Glutamatergic neuron (in vitro differentiated cells): ENCODE measurements around the gene FAM83G. TPM values are rescaled to one million over a fixed set of nuclear protein-coding genes. Genes with fewer than 3 reads are reported as not detected.
A peak's percentile ranks its signal among the peaks of the same experiment; 100 is the strongest.
"Not testable (repeated sequence)": the region's sequence is repeated elsewhere in the genome, so short reads cannot be mapped to it uniquely, and the experiment has no call there.

Experiments used
- DNase-seq: peaks from one replicate; pipeline ENCODE4 v3.0.0; 2022
- H3K27ac Mint-ChIP-seq: one replicate; pipeline ENCODE4 v1.8.0; 2020; ENCODE audit warnings: mild to moderate bottlenecking, mixed read lengths, inconsistent platforms; ENCODE audit not compliant: unreplicated experiment
- H3K27me3 Mint-ChIP-seq: one replicate; pipeline ENCODE4 v1.8.0; 2020; ENCODE audit warnings: mild to moderate bottlenecking, moderate library complexity, mixed read lengths, inconsistent platforms; ENCODE audit not compliant: unreplicated experiment
- H3K36me3 Mint-ChIP-seq: one replicate; pipeline ENCODE4 v1.8.0; 2020; ENCODE audit warnings: mild to moderate bottlenecking, mixed read lengths, inconsistent platforms; ENCODE audit not compliant: unreplicated experiment
- H3K4me1 Mint-ChIP-seq: one replicate; pipeline ENCODE4 v1.8.0; 2020; ENCODE audit warnings: mild to moderate bottlenecking, low read depth, mixed read lengths, inconsistent platforms; ENCODE audit not compliant: unreplicated experiment
- H3K4me3 Mint-ChIP-seq: one replicate; pipeline ENCODE4 v1.8.0; 2020; ENCODE audit warnings: mild to moderate bottlenecking, mixed read lengths, inconsistent platforms; ENCODE audit not compliant: unreplicated experiment
- H3K9me3 Mint-ChIP-seq: one replicate; pipeline ENCODE4 v1.8.0; 2020; ENCODE audit warnings: mild to moderate bottlenecking, moderate library complexity, mixed read lengths, inconsistent platforms; ENCODE audit not compliant: unreplicated experiment
- CTCF ChIP-seq: fragments of 200-600 bp; sonication (generic); IDR thresholded peaks from one replicate; pipeline ENCODE4 v1.5.0; 2021; ENCODE audit not compliant: partially characterized antibody, unreplicated experiment
- total RNA-seq: library from RNA; stranded (reverse); fragmentation: NEBNext Ultra II Directional; extraction: Animal tissue kit (Norgen Biotek cat#: 25700); gene quantifications from one replicate; pipeline ENCODE4 v1.2.1, GENCODE V29; 2021; ENCODE audit not compliant: unreplicated experiment

FAM83G gene
- total RNA-seq, 1 donor from 2014 or later: 2.0 TPM

GRCh38 chr17:19038007-19038406 is 33.4 kb upstream of the FAM83G start:
- not testable (repeated sequence) for H3K9me3 Mint-ChIP-seq, H3K4me1 Mint-ChIP-seq, H3K4me3 Mint-ChIP-seq, H3K27me3 Mint-ChIP-seq, H3K36me3 Mint-ChIP-seq, DNase-seq, H3K27ac Mint-ChIP-seq

- not testable (repeated sequence) for H3K4me1 Mint-ChIP-seq, H3K4me3 Mint-ChIP-seq, DNase-seq, H3K36me3 Mint-ChIP-seq, H3K27me3 Mint-ChIP-seq, H3K9me3 Mint-ChIP-seq, H3K27ac Mint-ChIP-seq
These were observed 33.0 kb upstream of the FAM83G start for GRCh38 chr17:19037547-19037946.

- not testable (repeated sequence) for H3K4me3 Mint-ChIP-seq, H3K27ac Mint-ChIP-seq, H3K9me3 Mint-ChIP-seq, H3K4me1 Mint-ChIP-seq, DNase-seq, H3K36me3 Mint-ChIP-seq, H3K27me3 Mint-ChIP-seq
These were observed 31.6 kb upstream of the FAM83G start for GRCh38 chr17:19036186-19036585.

GRCh38 chr17:19032377-19032988 is 27.9 kb upstream of the FAM83G start:
- not testable (repeated sequence) for H3K4me1 Mint-ChIP-seq, H3K27ac Mint-ChIP-seq, H3K36me3 Mint-ChIP-seq, H3K27me3 Mint-ChIP-seq, DNase-seq, H3K9me3 Mint-ChIP-seq, H3K4me3 Mint-ChIP-seq

GRCh38 chr17:19031729-19032128 is 27.2 kb upstream of the FAM83G start:
- not testable (repeated sequence) for H3K4me3 Mint-ChIP-seq, H3K27ac Mint-ChIP-seq, H3K36me3 Mint-ChIP-seq, H3K4me1 Mint-ChIP-seq, H3K9me3 Mint-ChIP-seq, H3K27me3 Mint-ChIP-seq
- peak; percentile 47 for TF ChIP-seq CTCF
- peak; percentile 92 for DNase-seq

DNA sequence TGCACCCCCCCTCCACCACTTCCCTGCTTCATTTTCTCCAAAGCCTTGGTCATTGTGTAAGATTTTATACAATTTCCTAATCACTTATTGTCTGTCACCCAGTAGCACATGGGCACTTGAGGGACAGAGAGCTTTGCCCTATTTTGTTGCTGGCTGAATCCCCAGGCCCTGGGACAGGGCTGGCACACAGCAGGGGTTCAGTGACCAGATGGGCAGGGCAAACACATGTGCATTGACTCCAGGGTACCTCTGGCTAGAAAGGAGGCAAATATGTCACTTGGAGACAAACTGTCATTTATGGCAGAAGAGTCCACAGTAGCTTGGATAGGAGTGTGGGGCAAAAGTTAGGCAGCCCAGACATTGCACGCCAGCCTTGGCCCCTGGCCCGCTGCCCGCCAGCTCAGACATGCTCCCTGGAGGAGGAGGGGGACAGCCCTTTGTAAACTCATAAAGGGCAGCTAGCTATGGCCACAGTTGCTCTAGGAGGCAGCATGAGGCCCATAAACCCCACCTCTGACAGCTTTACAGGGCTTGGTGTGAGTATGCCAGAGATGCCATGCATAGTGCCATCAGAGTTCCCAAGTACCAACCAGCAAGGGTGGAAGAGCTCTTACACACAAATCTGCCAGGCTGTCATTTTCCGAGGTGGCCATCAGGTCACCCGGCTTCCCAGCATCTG is 26.3 kb upstream of the FAM83G start:
- not testable (repeated sequence) for H3K36me3 Mint-ChIP-seq, H3K9me3 Mint-ChIP-seq, H3K27ac Mint-ChIP-seq, H3K4me3 Mint-ChIP-seq, H3K4me1 Mint-ChIP-seq, H3K27me3 Mint-ChIP-seq, DNase-seq

GRCh38 chr17:19029740-19030139 is 25.2 kb upstream of the FAM83G start:
- not testable (repeated sequence) for H3K4me1 Mint-ChIP-seq, H3K36me3 Mint-ChIP-seq, H3K9me3 Mint-ChIP-seq, DNase-seq, H3K4me3 Mint-ChIP-seq, H3K27me3 Mint-ChIP-seq
- H3K27ac Mint-ChIP-seq: peak overlapping the region; percentile 85

DNA sequence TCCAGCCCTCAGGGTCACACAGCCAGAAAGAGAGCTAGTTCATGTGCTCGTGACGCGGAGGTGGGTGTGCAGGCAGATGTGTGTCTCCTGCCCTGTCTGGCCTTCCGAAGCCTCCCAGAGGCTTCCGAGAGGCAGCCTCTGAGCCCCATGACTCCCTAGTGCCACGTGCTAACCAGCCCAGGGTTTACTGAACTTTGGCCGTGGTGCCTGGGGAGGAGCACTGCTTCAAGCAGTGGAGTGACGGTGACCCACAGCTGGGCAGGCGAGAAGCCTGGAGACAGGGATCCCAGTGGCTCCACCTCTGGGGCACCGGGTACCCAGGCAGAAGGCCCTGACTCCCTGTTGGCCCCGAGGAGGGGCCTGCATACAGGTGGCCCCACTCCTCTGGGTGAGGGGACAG is 24.1 kb upstream of the FAM83G start:
- H3K4me1 Mint-ChIP-seq, H3K4me3 Mint-ChIP-seq, DNase-seq, H3K36me3 Mint-ChIP-seq, H3K27me3 Mint-ChIP-seq, H3K27ac Mint-ChIP-seq, H3K9me3 Mint-ChIP-seq: not testable (repeated sequence)
